B cell (primary cell): ENCODE results near the gene LRAT. TPM values are rescaled to one million over a fixed set of nuclear protein-coding genes. Genes with fewer than 3 reads are reported as not detected.
A peak's percentile ranks its signal among the peaks of the same experiment; 100 is the strongest.

Experiments used
- ATAC-seq: fragments of 200-7000 bp; cut with Tn5 transposase; one replicate; pipeline ENCODE4 v1.10.0; 2021; ENCODE audit warnings: low read depth, mild to moderate bottlenecking, moderate number of reproducible peaks, moderate library complexity
- CTCF ChIA-PET: fragments of 350-600 bp; sonication (Branson Sonifier 250); formaldehyde crosslinking; loops from one replicate; lab custom pipeline; 2021; ENCODE audit warnings: antibody characterized with exemption, inconsistent platforms; lab: Charles Lee
- POLR2A ChIA-PET: fragments of 350-600 bp; sonication (Branson Sonifier 250); formaldehyde crosslinking; loops from one replicate; lab custom pipeline; 2021; ENCODE audit warnings: antibody characterized with exemption; lab: Charles Lee
- DNase-seq: peaks from one replicate; pipeline ENCODE4 v3.0.0; 2013
- H2AFZ ChIP-seq: 2 replicates; pipeline ENCODE4 v1.6.1; 2012; ENCODE audit warnings: mild to moderate bottlenecking, low read depth, low read length; ENCODE audit not compliant: insufficient read depth, poor library complexity, severe bottlenecking
- H3K27ac ChIP-seq, 2 donors: 1 replicate in 1 of 2; 2 replicates in 1 of 2; pipeline ENCODE4 v1.5.1; 2012 to 2013; ENCODE audit warnings: low read length in 2 of 2, mild to moderate bottlenecking in 2 of 2, moderate library complexity in 1 of 2
- H3K27me3 ChIP-seq, 4 experiments: fragments of 200-600 bp in 1 of 4; sonication (generic) in 1 of 4; replicated peaks in 1 of 4; 1 replicate in 2 of 4; 2 replicates in 2 of 4; pipeline versions ENCODE4 v1.6.1 to v1.7.0; 2013 to 2016; ENCODE audit warnings: low read length in 3 of 4, mild to moderate bottlenecking in 2 of 4, mixed read lengths in 1 of 4, moderate library complexity in 1 of 4; ENCODE audit not compliant: insufficient read depth in 4 of 4, control insufficient read depth in 3 of 4; ENCODE audit errors: control extremely low read depth in 1 of 4
- H3K36me3 ChIP-seq, 2 experiments: replicated peaks in 1 of 2; 1 replicate in 1 of 2; 2 replicates in 1 of 2; pipeline versions ENCODE4 v1.6.1 to v1.7.1; 2013; ENCODE audit warnings: low read length in 1 of 2; ENCODE audit not compliant: insufficient read depth in 2 of 2, control insufficient read depth in 1 of 2; ENCODE audit errors: control extremely low read depth in 1 of 2, extremely low read depth in 1 of 2
- H3K4me1 ChIP-seq, 2 donors: fragments of 200-600 bp in 1 of 2; sonication (generic) in 1 of 2; 1 replicate in 1 of 2; 2 replicates in 1 of 2; pipeline versions ENCODE4 v1.5.1 to v1.6.1; 2013 to 2017; ENCODE audit warnings: low read length in 2 of 2; ENCODE audit not compliant: control insufficient read depth in 2 of 2, insufficient read depth in 2 of 2
- H3K4me2 ChIP-seq: replicated peaks from 2 replicates; pipeline ENCODE3; 2012; ENCODE audit warnings: mild to moderate bottlenecking, low read depth, low read length; ENCODE audit not compliant: poor library complexity, severe bottlenecking
- H3K4me3 ChIP-seq, 5 experiments: fragments of 200-600 bp in 1 of 5; sonication (generic) in 1 of 5; 1 replicate in 3 of 5; 2 replicates in 2 of 5; pipeline versions ENCODE4 v1.5.1 to v1.7.0; 2011 to 2016; ENCODE audit warnings: low read length in 4 of 5, mild to moderate bottlenecking in 4 of 5, low read depth in 2 of 5, control low read depth in 1 of 5, moderate library complexity in 1 of 5; ENCODE audit not compliant: insufficient read depth in 1 of 5; ENCODE audit errors: control extremely low read depth in 1 of 5, extremely low read depth in 1 of 5
- H3K79me2 ChIP-seq: fragments of 200-600 bp; sonication (generic); one replicate; pipeline ENCODE4 v1.6.0; 2016; ENCODE audit warnings: low read length; ENCODE audit not compliant: control insufficient read depth, insufficient read depth
- H3K9ac ChIP-seq: fragments of 200-600 bp; sonication (generic); 2 replicates; pipeline ENCODE4 v1.6.1; 2017; ENCODE audit warnings: mild to moderate bottlenecking, low read length, moderate library complexity
- H3K9me3 ChIP-seq, 3 donors: one replicate each; pipeline versions ENCODE4 v1.6.1 to v1.7.1; 2013; ENCODE audit warnings: low read length in 2 of 3; ENCODE audit not compliant: control insufficient read depth in 2 of 3, insufficient read depth in 1 of 3; ENCODE audit errors: control extremely low read depth in 1 of 3
- H4K20me1 ChIP-seq: 2 replicates; pipeline ENCODE4 v1.6.0; 2012; ENCODE audit warnings: mild to moderate bottlenecking, low read length; ENCODE audit not compliant: insufficient read depth, control insufficient read depth, poor library complexity, severe bottlenecking
- H3K27ac Mint-ChIP-seq: one replicate; pipeline ENCODE4 v1.8.0; 2021; ENCODE audit warnings: mixed read lengths
- H3K27me3 Mint-ChIP-seq: one replicate; pipeline ENCODE4 v1.8.0; 2021; ENCODE audit warnings: mixed read lengths
- H3K4me1 Mint-ChIP-seq: one replicate; pipeline ENCODE4 v1.8.0; 2021; ENCODE audit warnings: mixed read lengths
- H3K4me3 Mint-ChIP-seq: one replicate; pipeline ENCODE4 v1.8.0; 2021; ENCODE audit warnings: mixed read lengths
- H3K9me3 Mint-ChIP-seq: one replicate; pipeline ENCODE4 v1.8.0; 2022; ENCODE audit warnings: mixed read lengths; ENCODE audit not compliant: insufficient read depth
- CTCF ChIP-seq: fragments of 200-600 bp; IDR thresholded peaks from one replicate; pipeline ENCODE4 v1.8.0; 2022; ENCODE audit warnings: antibody characterized with exemption, mild to moderate bottlenecking
- EZH2 ChIP-seq: IDR thresholded peaks from 2 replicates; pipeline ENCODE4 v1.6.1; 2012; ENCODE audit warnings: borderline replicate concordance, low read depth, mild to moderate bottlenecking, moderate library complexity, low read length; ENCODE audit not compliant: insufficient read depth, poor library complexity, severe bottlenecking
- WGBS: methylation state at CpG from one replicate; pipeline ENCODE4 v1.1.5; 2013; ENCODE audit warnings: missing lambda C conversion rate; ENCODE audit not compliant: insufficient coverage; 5-methylcytosine and 5-hydroxymethylcytosine counted together
- intact Hi-C: fragments of 100-400 bp; cut with micrococcal nuclease; formaldehyde crosslinking; loops from one replicate; pipeline ENCODE4 v1.10.0; 2022
- polyA minus RNA-seq: library from RNA; depleted of rRNA, polyadenylated mRNA; stranded (reverse); fragments of >200 nt; gene quantifications from 2 replicates; pipeline ENCODE4 v1.2.3, GENCODE V29; 2012
- polyA plus RNA-seq: library from polyadenylated mRNA; depleted of rRNA; stranded (reverse); fragments of >200 nt; gene quantifications from 2 replicates; pipeline ENCODE4 v1.2.3, GENCODE V29; 2012
- total RNA-seq, 2 donors: library from RNA; stranded (reverse); fragments of 120-200 nt in 1 of 2; gene quantifications; 1 replicate in 1 of 2; 2 replicates in 1 of 2; pipeline versions ENCODE4 v1.2.3 to v1.2.4, GENCODE V29; 2013 to 2022

LRAT gene
- total RNA-seq, result not detected in 2 replicates
- 0.02 TPM for total RNA-seq (2013)
- polyA plus RNA-seq, result not detected in 2 replicates
- not detected in 2 replicates for polyA minus RNA-seq

DNA sequence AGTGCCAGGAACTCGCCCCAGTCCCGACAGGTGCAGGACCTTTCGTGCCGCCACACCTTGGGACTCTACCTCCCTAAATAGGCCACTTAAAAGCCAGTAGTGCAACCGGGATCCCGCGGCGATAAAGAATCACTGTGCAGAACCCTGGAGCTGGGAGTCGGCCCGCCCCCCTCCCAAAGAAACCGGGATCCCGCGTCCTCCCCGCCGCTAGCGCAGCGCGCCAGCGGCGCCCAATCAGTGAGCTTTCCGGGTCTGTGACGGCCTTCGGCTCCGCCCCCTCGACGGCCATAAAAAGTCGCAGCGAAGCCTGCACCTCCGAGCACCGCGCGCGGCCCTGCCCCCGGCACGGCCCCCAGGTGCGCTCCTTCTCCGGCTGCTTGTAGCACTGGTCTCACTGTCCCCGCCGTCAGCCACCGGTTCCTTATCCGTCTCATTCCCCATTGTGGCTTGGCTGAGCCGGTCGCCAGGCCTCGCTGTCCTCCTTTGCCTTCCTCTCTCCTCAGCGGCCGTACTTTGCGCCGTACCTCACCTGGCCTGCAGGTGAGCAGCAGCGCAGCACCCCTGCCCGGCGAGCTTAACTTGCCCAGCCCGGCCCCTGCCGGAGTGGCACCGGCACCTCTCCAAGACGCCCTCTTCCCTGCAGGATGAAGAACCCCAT lies at the start of gene LRAT:
Gene LRAT, plus strand, starts transcription at position 318 of the 658 bp plus-strand sequence. Its CDS starts 327 bp downstream, at position 645.
- peak within 1 kb of the TSS; percentile 75 for H3K4me2 ChIP-seq

More for the DNA sequence above, at the start of gene LRAT:
- H4K20me1 ChIP-seq, result no peaks in the 10 kb centered on the region
- POLR2A ChIA-PET, result no interaction called here
- H3K36me3 ChIP-seq, result no peaks in the 10 kb centered on the region
- peaks cover 17% of the 10 kb centered on the region for H3K4me1 Mint-ChIP-seq
- WGBS, result 7% methylated on average over 53 of the region's 55 CpGs
- H3K27me3 Mint-ChIP-seq, result peaks cover 63% of the 10 kb centered on the region
- CTCF ChIA-PET, result interaction anchor here (0.7 kb wide), 1 partner anchor 628 kb away, joined by 3 read pairs; no protein-coding TSS in a partner anchor
- intact Hi-C loops, result no loop called here
- H3K9ac ChIP-seq, result peak within 1 kb of the TSS; percentile 53
- peak; percentile 22 for DNase-seq
- H3K9me3 ChIP-seq, result peaks cover 0 to 26% (median 0%) of the 10 kb centered on the region in 3 donors
- ATAC-seq, result no peak
- peaks cover 20 to 24% of the 10 kb centered on the region in 2 donors for H3K4me1 ChIP-seq
- no peak for TF ChIP-seq EZH2
- TF ChIP-seq CTCF, result no peak
- H3K4me3 Mint-ChIP-seq, result peak within 1 kb of the TSS; percentile 84
- H3K27me3 ChIP-seq, result peaks cover 0 to 52% (median 31%) of the 10 kb centered on the region in 4 experiments
- H3K27ac Mint-ChIP-seq, result no peak within 1 kb of the TSS
- peak within 1 kb of the TSS; percentile 71 for H2AFZ ChIP-seq
- no peak within 1 kb of the TSS for H3K27ac ChIP-seq
- H3K9me3 Mint-ChIP-seq, result no peaks in the 10 kb centered on the region
- H3K4me3 ChIP-seq, result peak within 1 kb of the TSS in 4 of 5 experiments; percentile 26 to 58 (median 42)
- no peaks in the 10 kb centered on the region for H3K79me2 ChIP-seq
